Body of pancreas (tissue), 4 donors: ENCODE results near the gene ASRGL1. TPM values are rescaled to one million over a fixed set of nuclear protein-coding genes. Genes with fewer than 3 reads are reported as not detected.
"Not testable (repeated sequence)": the region's sequence is repeated elsewhere in the genome, so short reads cannot be mapped to it uniquely, and the experiment has no call there.

ENCODE experiments used
- ATAC-seq: fragments of 150-250 bp; one replicate; pipeline ENCODE4 v1.9.1; 2016
- DNase-seq, 4 donors: peaks; one replicate each; pipeline ENCODE4 v3.0.0-alpha.2; 2019
- H3K27ac ChIP-seq, 4 donors: fragments of 200-600 bp; sonication (generic); 1 replicate in 3 of 4; 2 replicates in 1 of 4; pipeline versions ENCODE4 v1.5.1 to v1.6.1; 2016 to 2019; ENCODE audit warnings: mild to moderate bottlenecking in 1 of 4, mixed read lengths in 1 of 4, moderate library complexity in 1 of 4
- H3K27me3 ChIP-seq, 2 donors: fragments of 200-600 bp; sonication (generic); one replicate each; pipeline ENCODE4 v1.6.0; 2016; ENCODE audit warnings: mild to moderate bottlenecking in 1 of 2
- H3K36me3 ChIP-seq, 2 donors: fragments of 200-600 bp; sonication (generic); replicated peaks in 1 of 2; 2 replicates each; pipeline ENCODE4 v1.5.1; 2016; ENCODE audit warnings: low read depth in 2 of 2; ENCODE audit not compliant: insufficient read depth in 1 of 2
- H3K4me1 ChIP-seq: fragments of 200-600 bp; sonication (generic); one replicate; pipeline ENCODE4 v1.6.0; 2016
- H3K4me3 ChIP-seq, 2 donors: fragments of 200-600 bp; sonication (generic); 1 replicate in 1 of 2; 2 replicates in 1 of 2; pipeline ENCODE4 v1.5.1; 2016 to 2019
- H3K9me3 ChIP-seq, 3 donors: fragments of 200-600 bp; sonication (generic); 1 replicate in 2 of 3; 2 replicates in 1 of 3; pipeline ENCODE4 v1.5.1; 2016
- CTCF ChIP-seq, 7 experiments: fragments of 450-650 bp in 4 of 7; fragments of 200-600 bp in 3 of 7; sonication (generic) in 3 of 7; IDR thresholded peaks; one replicate each; pipeline ENCODE4 v1.5.1; 2016 to 2019; ENCODE audit warnings: antibody characterized with exemption in 7 of 7
- POLR2A ChIP-seq, 3 donors: fragments of 450-650 bp; IDR thresholded peaks; one replicate each; pipeline ENCODE4 v1.6.1; 2016; ENCODE audit warnings: antibody characterized with exemption in 3 of 3, mild to moderate bottlenecking in 2 of 3
- WGBS, 2 donors: methylation state at CpG; one replicate each; pipeline ENCODE4 v1.1.5; 2017; 5-methylcytosine and 5-hydroxymethylcytosine counted together
- intact Hi-C: fragments of 100-400 bp; cut with DNase I; formaldehyde crosslinking; loops from one replicate; pipeline ENCODE4 v1.15.1; 2023
- total RNA-seq, 2 donors: library from RNA; depleted of rRNA; stranded (reverse); fragments of >200 nt; gene quantifications; one replicate each; pipeline ENCODE4 v1.1.0, GENCODE V29; 2016

Gene ASRGL1
- total RNA-seq, 2 donors from 2014 or later = 15.3 to 69.5 TPM

DNA sequence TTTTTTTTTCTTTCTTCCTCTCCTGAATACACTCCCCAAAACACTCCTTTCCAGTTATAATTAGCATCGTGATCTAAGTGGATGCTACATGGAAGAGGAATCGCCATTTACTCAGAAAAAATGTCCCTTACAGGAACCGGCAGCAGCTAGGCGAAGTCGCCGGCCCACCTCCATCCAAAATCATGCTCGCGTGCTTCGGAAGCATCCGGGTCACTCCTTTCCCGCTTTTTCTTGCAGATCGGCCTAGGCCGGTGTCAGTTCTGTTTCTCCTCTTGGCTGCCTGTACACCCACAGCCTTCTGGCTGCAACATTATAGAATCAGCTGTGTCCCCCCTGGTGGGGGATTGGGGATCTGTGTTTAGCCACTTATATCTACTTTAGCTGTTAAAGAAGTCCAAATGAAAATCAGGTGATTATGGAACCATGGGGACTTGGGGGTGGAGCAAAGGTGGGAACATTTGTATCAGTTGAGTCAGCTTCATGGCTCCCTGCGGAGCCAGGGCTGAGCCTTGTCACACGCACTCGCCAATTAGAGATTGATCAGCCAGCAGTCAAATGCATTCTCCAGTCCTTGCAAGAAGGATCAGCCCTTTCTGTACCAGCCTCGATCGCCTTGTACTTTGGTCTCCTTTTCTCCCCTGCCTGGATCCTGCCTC is 36.3 kb downstream of the ASRGL1 start:
- no peak overlapping the region for H3K4me3 ChIP-seq
- H3K27ac ChIP-seq = no peak overlapping the region
- DNase-seq = no peak
- H3K27me3 ChIP-seq = no peaks in the 10 kb centered on the region
- intact Hi-C loops = no loop called here
- TF ChIP-seq POLR2A (IDR thresholded peaks at IDR 0.05) (no peak), CTCF (IDR thresholded peaks at IDR 0.05) (no peak)
- H3K36me3 ChIP-seq = no peaks in the 10 kb centered on the region
- peaks cover 16% of the 10 kb centered on the region for H3K4me1 ChIP-seq
- H3K9me3 ChIP-seq = no peaks in the 10 kb centered on the region
- no peak for ATAC-seq
- 96% methylated on average over 18 of the region's 18 CpGs for WGBS, 2 donors

DNA sequence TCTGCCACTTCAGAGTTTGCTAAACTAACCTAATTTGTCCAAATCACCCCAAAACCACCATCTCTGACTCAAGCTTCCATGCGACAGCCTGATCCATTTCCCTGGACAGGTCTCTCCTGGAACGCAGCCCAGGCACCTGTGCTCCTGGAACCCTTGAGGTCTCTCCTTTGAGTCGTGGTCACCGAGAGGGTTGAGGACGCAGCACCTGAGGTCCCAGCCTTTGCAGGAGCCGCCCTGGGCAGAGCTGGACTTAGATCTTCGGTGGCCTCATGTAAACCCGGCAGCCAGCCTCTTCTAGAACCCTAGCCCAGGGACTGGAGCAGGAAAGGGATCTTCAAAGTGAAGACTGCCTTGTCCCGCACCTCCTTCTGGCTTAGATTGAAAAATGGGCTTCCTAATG is 37.6 kb downstream of the ASRGL1 start:
- 80 to 82% methylated on average over 5 to 9 of the region's 9 CpGs for WGBS, 2 donors
- no peaks in the 10 kb centered on the region for H3K9me3 ChIP-seq
- TF ChIP-seq CTCF (IDR thresholded peaks at IDR 0.05) (no peak), POLR2A (IDR thresholded peaks at IDR 0.05) (no peak)
- ATAC-seq (no peak), DNase-seq (no peak)
- intact Hi-C loops = no loop called here
- peaks cover 16% of the 10 kb centered on the region for H3K4me1 ChIP-seq
- no peaks in the 10 kb centered on the region for H3K27me3 ChIP-seq
- H3K36me3 ChIP-seq = no peaks in the 10 kb centered on the region
- no peak overlapping the region for H3K27ac ChIP-seq
- H3K4me3 ChIP-seq = no peak overlapping the region

- intact Hi-C loops, H3K4me3 ChIP-seq, H3K36me3 ChIP-seq, ATAC-seq, H3K27me3 ChIP-seq, H3K27ac ChIP-seq, H3K9me3 ChIP-seq: not testable (repeated sequence)
- peak in 3 of 4 donors; percentile 45 to 63 (median 59) for DNase-seq
- WGBS, 2 donors = 2% methylated on average over 9 of the region's 9 CpGs
- TF ChIP-seq CTCF (IDR thresholded peaks at IDR 0.05) = peak in 6 of 7 experiments; percentile 27 to 67 (median 44)
- peaks cover 19% of the 10 kb centered on the region for H3K4me1 ChIP-seq
Measured at GRCh38 chr11:62378459-62379063, 41.3 kb downstream of the ASRGL1 start.

DNA sequence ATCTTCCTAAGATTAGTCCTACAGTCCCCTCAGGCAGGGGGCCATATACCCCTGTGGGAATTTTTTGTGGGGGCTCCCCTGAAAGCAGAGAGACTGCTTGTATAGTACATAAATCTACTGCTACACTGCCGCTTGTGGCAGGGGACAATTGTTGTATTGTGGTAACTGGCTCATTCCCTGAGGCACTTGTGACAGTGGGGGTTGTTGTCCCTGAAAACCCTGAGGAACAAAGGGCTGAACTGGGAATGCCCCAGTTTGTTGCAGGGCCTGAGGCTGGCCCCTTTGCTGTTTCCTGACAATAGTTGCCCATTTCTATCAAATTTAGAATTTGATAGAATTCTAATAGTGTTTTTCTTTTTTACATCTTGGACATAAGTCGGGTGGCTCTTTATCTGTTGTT is 42.3 kb downstream of the ASRGL1 start:
- H3K27ac ChIP-seq, H3K36me3 ChIP-seq, H3K4me3 ChIP-seq, intact Hi-C loops, H3K9me3 ChIP-seq, ATAC-seq, DNase-seq, H3K27me3 ChIP-seq: not testable (repeated sequence)
- WGBS, 2 donors = 33 to 43% methylated on average over 2 of the region's 2 CpGs
- H3K4me1 ChIP-seq = peaks cover 24% of the 10 kb centered on the region

DNA sequence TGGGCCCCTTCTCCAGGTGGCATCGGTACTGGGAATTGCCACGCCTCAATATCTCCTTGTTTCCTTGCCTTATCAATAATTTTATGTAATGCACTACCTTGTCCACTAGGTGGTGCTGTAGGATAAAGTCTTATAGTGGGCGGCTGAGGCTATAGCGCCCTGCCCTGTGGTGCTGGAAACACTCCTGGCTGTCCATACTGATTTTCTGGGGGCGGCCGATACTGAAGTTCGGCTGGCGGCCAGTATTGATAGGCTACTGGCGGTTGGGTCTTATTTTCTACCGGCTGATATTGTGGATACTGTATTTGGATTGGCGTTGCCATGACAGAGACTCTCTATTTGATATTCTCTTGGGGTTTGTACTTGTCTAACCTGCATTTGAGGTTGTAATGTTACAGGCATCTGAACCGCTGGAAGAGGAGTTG is 43.6 kb downstream of the ASRGL1 start:
- peak overlapping the region in 1 of 4 donors; percentile 20 for H3K27ac ChIP-seq
- H3K9me3 ChIP-seq, intact Hi-C loops, H3K27me3 ChIP-seq, H3K4me3 ChIP-seq, H3K36me3 ChIP-seq: not testable (repeated sequence)
- ATAC-seq (peak; percentile 89), DNase-seq (peak; percentile 40 to 63 (median 62))
- peak; percentile 64 to 87 (median 78) for TF ChIP-seq CTCF (IDR thresholded peaks at IDR 0.05)
- WGBS, 2 donors = 1 to 2% methylated on average over 12 of the region's 12 CpGs
- H3K4me1 ChIP-seq = peaks cover 24% of the 10 kb centered on the region
